RPMI8226 (cell line): ENCODE measurements around the gene SOX14.

Experiments used
- DNase-seq: peaks from one replicate; pipeline ENCODE4 v3.0.0-alpha.2; 2015

Gene SOX14

GRCh38 chr3:137768361-137769321 is 4.5 kb downstream of the SOX14 start:
- no peak for DNase-seq

GRCh38 chr3:137769322-137770065 is 5.4 kb downstream of the SOX14 start:
- DNase-seq: no peak

- DNase-seq: no peak
These were observed 6.1 kb downstream of the SOX14 start for GRCh38 chr3:137770066-137770834.

GRCh38 chr3:137770835-137771399 is 6.8 kb downstream of the SOX14 start:
- no peak for DNase-seq

- DNase-seq: no peak
These were observed 7.5 kb downstream of the SOX14 start for GRCh38 chr3:137771401-137772213.

GRCh38 chr3:137772214-137772955 is 8.3 kb downstream of the SOX14 start:
- no peak for DNase-seq

- no peak for DNase-seq
These were observed 14.8 kb downstream of the SOX14 start for GRCh38 chr3:137778941-137779340.

GRCh38 chr3:137787529-137787928 is 23.4 kb downstream of the SOX14 start:
- no peak for DNase-seq

GRCh38 chr3:137789236-137789635 is 25.1 kb downstream of the SOX14 start:
- no peak for DNase-seq

- DNase-seq: peak; percentile 65
These were observed 28.6 kb downstream of the SOX14 start for GRCh38 chr3:137792626-137793271.

- no peak for DNase-seq
These were observed 32.9 kb downstream of the SOX14 start for GRCh38 chr3:137796993-137797392.

- no peak for DNase-seq
These were observed 39.1 kb downstream of the SOX14 start for GRCh38 chr3:137803215-137803614.

GRCh38 chr3:137807998-137808397 is 43.9 kb downstream of the SOX14 start:
- DNase-seq: no peak

GRCh38 chr3:137809509-137809908 is 45.4 kb downstream of the SOX14 start:
- DNase-seq: no peak

- no peak for DNase-seq
These were observed 47.9 kb downstream of the SOX14 start for GRCh38 chr3:137812023-137812422.

- DNase-seq: no peak
These were observed 51.1 kb downstream of the SOX14 start for GRCh38 chr3:137815251-137815650.
